Measurements from ENCODE around the gene NOTO. TPM values are rescaled to one million over a fixed set of nuclear protein-coding genes. Genes with fewer than 3 reads are reported as not detected.

The NOTO gene
- total RNA-seq, 1 donor from 2014 or later = not detected

- no peak overlapping the region for H3K4me2 ChIP-seq (ENCODE audit: low read length)
- no peaks in the 10 kb centered on the region for H3K27me3 ChIP-seq (ENCODE audit: insufficient read depth, low read length)
- H2AFZ ChIP-seq (ENCODE audit: low read depth, low read length) = no peak overlapping the region
- H3K36me3 ChIP-seq (ENCODE audit: insufficient read depth, low read length) = peaks cover 8% of the 10 kb centered on the region
- Mint-ChIP-seq H3K4me3 (ENCODE audit: unreplicated experiment) (no peak overlapping the region), H3K27me3 (ENCODE audit: low read depth, unreplicated experiment) (no peaks in the 10 kb centered on the region), H3K9me3 (ENCODE audit: unreplicated experiment) (no peaks in the 10 kb centered on the region), H3K36me3 (ENCODE audit: low read depth, unreplicated experiment) (peaks cover 17% of the 10 kb centered on the region), H3K27ac (ENCODE audit: unreplicated experiment) (no peak overlapping the region), H3K4me1 (ENCODE audit: low read depth, unreplicated experiment) (peaks cover 3% of the 10 kb centered on the region)
- no peaks in the 10 kb centered on the region for H3K9me3 ChIP-seq (ENCODE audit: insufficient read depth, low read depth, low read length)
- FAIRE-seq (no peak), DNase-seq (ENCODE audit: low read depth) (no peak)
- TF ChIP-seq EZH2 (IDR thresholded peaks at IDR 0.05; ENCODE audit: insufficient read depth, low read length) (no peak), CTCF (IDR thresholded peaks at IDR 0.05; ENCODE audit: insufficient read depth, low read depth, low read length) (no peak)
- no peak overlapping the region for H3K9ac ChIP-seq (ENCODE audit: low read length)
- peaks cover 8% of the 10 kb centered on the region for H3K4me1 ChIP-seq (ENCODE audit: insufficient read depth, low read length)
- peaks cover 7% of the 10 kb centered on the region for H3K79me2 ChIP-seq (ENCODE audit: insufficient read depth, low read length)
- H3K27ac ChIP-seq (ENCODE audit: low read depth, low read length) = no peak overlapping the region
- H3K4me3 ChIP-seq (ENCODE audit: insufficient read depth, low read depth, low read length) = no peak overlapping the region
- no peaks in the 10 kb centered on the region for H4K20me1 ChIP-seq (ENCODE audit: insufficient read depth, low read length)
Observed at GRCh38 chr2:73228631-73229030, 26.3 kb downstream of the NOTO start.

GRCh38 chr2:73232403-73233153 is 30.2 kb downstream of the NOTO start:
- H3K4me3 Mint-ChIP-seq (ENCODE audit: unreplicated experiment) = peak overlapping the region; percentile 98
- H3K79me2 ChIP-seq (ENCODE audit: insufficient read depth, low read length) = peaks cover 41% of the 10 kb centered on the region
- no peaks in the 10 kb centered on the region for H3K9me3 Mint-ChIP-seq (ENCODE audit: unreplicated experiment)
- peaks cover 19% of the 10 kb centered on the region for H3K4me1 ChIP-seq (ENCODE audit: insufficient read depth, low read length)
- H3K4me3 ChIP-seq (ENCODE audit: insufficient read depth, low read depth, low read length) = peak overlapping the region; percentile 96
- peaks cover 7% of the 10 kb centered on the region for H3K36me3 ChIP-seq (ENCODE audit: insufficient read depth, low read length)
- H3K9ac ChIP-seq (ENCODE audit: low read length) = peak overlapping the region; percentile 88
- peak overlapping the region; percentile 100 for H3K4me2 ChIP-seq (ENCODE audit: low read length)
- no peaks in the 10 kb centered on the region for H3K27me3 ChIP-seq (ENCODE audit: insufficient read depth, low read length)
- TF ChIP-seq EZH2 (IDR thresholded peaks at IDR 0.05; ENCODE audit: insufficient read depth, low read length) (no peak), CTCF (IDR thresholded peaks at IDR 0.05; ENCODE audit: insufficient read depth, low read depth, low read length) (no peak)
- peak overlapping the region; percentile 52 for H3K27ac ChIP-seq (ENCODE audit: low read depth, low read length)
- no peaks in the 10 kb centered on the region for H3K27me3 Mint-ChIP-seq (ENCODE audit: low read depth, unreplicated experiment)
- peaks cover 15% of the 10 kb centered on the region for H3K4me1 Mint-ChIP-seq (ENCODE audit: low read depth, unreplicated experiment)
- H4K20me1 ChIP-seq (ENCODE audit: insufficient read depth, low read length) = peaks cover 31% of the 10 kb centered on the region
- no peak overlapping the region for H3K27ac Mint-ChIP-seq (ENCODE audit: unreplicated experiment)
- DNase-seq (ENCODE audit: low read depth) (no peak), FAIRE-seq (no peak)
- peaks cover 10% of the 10 kb centered on the region for H3K36me3 Mint-ChIP-seq (ENCODE audit: low read depth, unreplicated experiment)
- peak overlapping the region; percentile 83 for H2AFZ ChIP-seq (ENCODE audit: low read depth, low read length)
- H3K9me3 ChIP-seq (ENCODE audit: insufficient read depth, low read depth, low read length) = no peaks in the 10 kb centered on the region
